OCI-LY3 (cell line): ENCODE measurements around the gene CFAP58.
A peak's percentile ranks its signal among the peaks of the same experiment; 100 is the strongest.

Experiments used
- H2AFZ ChIP-seq: fragments of 200-600, 300-600 bp; shearing (Covaris generic); 2 replicates; pipeline ENCODE4 v1.6.0; 2014; ENCODE audit warnings: antibody characterized with exemption, low read depth, low read length
- H3K27ac ChIP-seq: fragments of 200-600, 300-600 bp; sonication (generic); 2 replicates; pipeline ENCODE4 v1.5.1; 2014; ENCODE audit warnings: mild to moderate bottlenecking, low read length, moderate library complexity, mixed read lengths
- H3K27me3 ChIP-seq: fragments of 200-600, 300-600 bp; sonication (generic); 2 replicates; pipeline ENCODE4 v1.6.1; 2014; ENCODE audit warnings: low read depth, low read length, mixed read lengths
- H3K36me3 ChIP-seq: fragments of 200-600, 300-600 bp; sonication (generic); replicated peaks from 2 replicates; pipeline ENCODE3; 2014; ENCODE audit warnings: low read depth, low read length, mixed read lengths
- H3K4me1 ChIP-seq: fragments of 300-600, 200-600 bp; sonication (generic); 2 replicates; pipeline ENCODE4 v1.6.1; 2014; ENCODE audit warnings: low read length, mixed read lengths
- H3K4me2 ChIP-seq: fragments of 200-600, 300-600 bp; sonication (generic); 2 replicates; pipeline ENCODE4 v1.6.1; 2014; ENCODE audit warnings: low read length, mixed read lengths
- H3K4me3 ChIP-seq: fragments of 300-600, 200-600 bp; sonication (generic); 2 replicates; pipeline ENCODE4 v1.5.1; 2014; ENCODE audit warnings: antibody characterized with exemption, mild to moderate bottlenecking, low read length, moderate library complexity
- H3K79me2 ChIP-seq: fragments of 300-600, 200-600 bp; shearing (Covaris generic); 2 replicates; pipeline ENCODE4 v1.6.1; 2014; ENCODE audit warnings: mild to moderate bottlenecking, low read length, mixed read lengths
- H3K9ac ChIP-seq: fragments of 300-600, 200-600 bp; shearing (Covaris generic); 2 replicates; pipeline ENCODE4 v1.6.0; 2014; ENCODE audit warnings: mild to moderate bottlenecking, low read length, moderate library complexity
- H3K9me3 ChIP-seq: fragments of 200-600, 300-600 bp; shearing (Covaris generic); 2 replicates; pipeline ENCODE4 v1.6.1; 2014; ENCODE audit warnings: low read length, mixed read lengths; ENCODE audit not compliant: insufficient read depth
- H4K20me1 ChIP-seq: fragments of 200-600, 300-600 bp; sonication (generic); 2 replicates; pipeline ENCODE4 v1.6.1; 2016; ENCODE audit warnings: low read length, mixed read lengths; ENCODE audit not compliant: insufficient read depth
- EZH2phosphoT487 ChIP-seq: fragments of 200-600 bp; shearing (Covaris generic); IDR thresholded peaks from 2 replicates; pipeline ENCODE4 v1.6.1; 2018; ENCODE audit warnings: antibody characterized with exemption, mixed run types, low read depth
- TF ChIP-seq, protein P1 (sequence below): fragments of 200-600, 300-600 bp; sonication (generic); IDR thresholded peaks from 2 replicates; pipeline ENCODE4 v1.5.1; 2014; ENCODE audit warnings: antibody characterized with exemption, low read length, low read depth

CFAP58 gene

DNA sequence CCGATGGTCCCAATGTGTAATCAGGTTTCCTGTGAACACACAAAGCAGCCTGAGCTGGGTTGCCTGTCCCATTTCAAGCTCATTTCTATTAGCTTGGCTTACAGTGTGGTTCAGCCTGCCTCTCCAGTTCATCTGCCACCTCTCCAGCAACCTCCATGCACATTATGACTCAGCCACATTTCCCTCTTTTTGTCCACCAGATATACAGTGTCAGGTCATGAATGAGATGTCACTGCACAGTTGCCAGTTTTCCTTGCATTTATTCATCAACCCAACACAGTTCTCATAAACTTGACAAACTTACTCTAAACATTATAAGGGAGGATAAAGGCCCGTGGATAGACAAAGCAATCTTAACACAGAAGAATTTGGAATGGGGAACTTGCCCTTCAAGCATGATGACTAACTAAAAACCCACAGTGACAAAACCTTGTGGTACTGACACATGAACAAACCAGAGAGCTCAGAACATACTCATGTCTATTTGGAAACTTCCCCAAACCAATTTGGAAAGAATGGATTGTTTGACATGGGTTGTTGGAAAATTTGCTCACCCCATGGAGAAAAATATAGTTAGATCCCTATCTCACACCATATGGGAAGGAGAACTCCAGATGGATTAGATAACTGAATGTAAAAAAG, 2.5 kb upstream of the CFAP58 start:
- H3K27ac ChIP-seq = no peak overlapping the region
- no peaks in the 10 kb centered on the region for H3K9me3 ChIP-seq
- H3K4me1 ChIP-seq = peaks cover 64% of the 10 kb centered on the region
- no peaks in the 10 kb centered on the region for H3K36me3 ChIP-seq
- no peak overlapping the region for H3K9ac ChIP-seq
- no peaks in the 10 kb centered on the region for H4K20me1 ChIP-seq
- TF ChIP-seq, protein P1, sequence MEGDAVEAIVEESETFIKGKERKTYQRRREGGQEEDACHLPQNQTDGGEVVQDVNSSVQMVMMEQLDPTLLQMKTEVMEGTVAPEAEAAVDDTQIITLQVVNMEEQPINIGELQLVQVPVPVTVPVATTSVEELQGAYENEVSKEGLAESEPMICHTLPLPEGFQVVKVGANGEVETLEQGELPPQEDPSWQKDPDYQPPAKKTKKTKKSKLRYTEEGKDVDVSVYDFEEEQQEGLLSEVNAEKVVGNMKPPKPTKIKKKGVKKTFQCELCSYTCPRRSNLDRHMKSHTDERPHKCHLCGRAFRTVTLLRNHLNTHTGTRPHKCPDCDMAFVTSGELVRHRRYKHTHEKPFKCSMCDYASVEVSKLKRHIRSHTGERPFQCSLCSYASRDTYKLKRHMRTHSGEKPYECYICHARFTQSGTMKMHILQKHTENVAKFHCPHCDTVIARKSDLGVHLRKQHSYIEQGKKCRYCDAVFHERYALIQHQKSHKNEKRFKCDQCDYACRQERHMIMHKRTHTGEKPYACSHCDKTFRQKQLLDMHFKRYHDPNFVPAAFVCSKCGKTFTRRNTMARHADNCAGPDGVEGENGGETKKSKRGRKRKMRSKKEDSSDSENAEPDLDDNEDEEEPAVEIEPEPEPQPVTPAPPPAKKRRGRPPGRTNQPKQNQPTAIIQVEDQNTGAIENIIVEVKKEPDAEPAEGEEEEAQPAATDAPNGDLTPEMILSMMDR = no peak
- TF ChIP-seq EZH2phosphoT487 = no peak
- no peak overlapping the region for H3K4me3 ChIP-seq
- no peaks in the 10 kb centered on the region for H3K27me3 ChIP-seq
- H3K79me2 ChIP-seq = no peaks in the 10 kb centered on the region
- peak overlapping the region; percentile 85 for H3K4me2 ChIP-seq
- no peak overlapping the region for H2AFZ ChIP-seq

DNA sequence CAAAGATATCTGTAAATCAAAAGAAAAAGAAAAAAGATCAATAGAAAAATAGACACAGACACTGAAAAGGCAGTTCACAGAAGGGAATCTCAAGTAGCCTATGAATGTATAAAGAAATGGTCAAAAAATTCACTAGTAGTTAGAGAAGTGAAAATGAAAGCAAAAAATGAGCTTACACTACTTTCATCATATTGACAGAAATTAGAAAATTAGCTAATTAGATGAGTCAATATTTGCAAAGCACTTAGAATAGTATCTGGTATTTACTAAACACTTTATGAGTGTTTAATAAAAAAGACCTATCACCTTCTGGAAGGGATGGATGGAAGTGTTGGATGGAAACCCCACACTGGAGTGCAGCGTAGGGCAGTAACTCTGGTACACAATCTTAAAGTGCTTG, 1.7 kb upstream of the CFAP58 start:
- Histone ChIP-seq H3K4me1 (peaks cover 63% of the 10 kb centered on the region), H3K36me3 (no peaks in the 10 kb centered on the region), H2AFZ (no peak overlapping the region), H3K9ac (no peak overlapping the region), H4K20me1 (no peaks in the 10 kb centered on the region), H3K27me3 (no peaks in the 10 kb centered on the region), H3K4me2 (peak overlapping the region; percentile 85), H3K9me3 (no peaks in the 10 kb centered on the region), H3K27ac (no peak overlapping the region), H3K4me3 (peak overlapping the region; percentile 38), H3K79me2 (no peaks in the 10 kb centered on the region)
- TF ChIP-seq, protein P1 = no peak
- TF ChIP-seq EZH2phosphoT487 = no peak

GRCh38 chr10:104359811-104360210, 6.2 kb downstream of the CFAP58 start:
- H3K4me3 ChIP-seq = no peak overlapping the region
- H3K36me3 ChIP-seq = no peaks in the 10 kb centered on the region
- no peak overlapping the region for H3K27ac ChIP-seq
- no peaks in the 10 kb centered on the region for H3K79me2 ChIP-seq
- no peak overlapping the region for H3K4me2 ChIP-seq
- TF ChIP-seq, protein P1 = no peak
- TF ChIP-seq EZH2phosphoT487 = no peak
- no peak overlapping the region for H2AFZ ChIP-seq
- H3K9ac ChIP-seq = no peak overlapping the region
- no peaks in the 10 kb centered on the region for H3K27me3 ChIP-seq
- no peaks in the 10 kb centered on the region for H3K9me3 ChIP-seq
- no peaks in the 10 kb centered on the region for H4K20me1 ChIP-seq
- peaks cover 13% of the 10 kb centered on the region for H3K4me1 ChIP-seq

- Histone ChIP-seq H3K4me2 (no peak overlapping the region), H3K79me2 (no peaks in the 10 kb centered on the region), H4K20me1 (no peaks in the 10 kb centered on the region), H3K4me3 (no peak overlapping the region), H3K27ac (no peak overlapping the region), H3K9me3 (no peaks in the 10 kb centered on the region), H3K4me1 (no peaks in the 10 kb centered on the region), H2AFZ (no peak overlapping the region), H3K36me3 (no peaks in the 10 kb centered on the region), H3K9ac (no peak overlapping the region), H3K27me3 (0 out of 2 replicates have a peak, but pooled peaks cover 4% of the 10 kb centered on the region)
- no peak for TF ChIP-seq EZH2phosphoT487
- TF ChIP-seq, protein P1 = no peak
Measured at GRCh38 chr10:104367904-104368303, 14.3 kb downstream of the CFAP58 start.
